ENCODE results near the gene FOCAD. TPM values are rescaled to one million over a fixed set of nuclear protein-coding genes. Genes with fewer than 3 reads are reported as not detected.
A peak's percentile ranks its signal among the peaks of the same experiment; 100 is the strongest.

Gene FOCAD
- total RNA-seq, 1 donor: 93.7 TPM

DNA sequence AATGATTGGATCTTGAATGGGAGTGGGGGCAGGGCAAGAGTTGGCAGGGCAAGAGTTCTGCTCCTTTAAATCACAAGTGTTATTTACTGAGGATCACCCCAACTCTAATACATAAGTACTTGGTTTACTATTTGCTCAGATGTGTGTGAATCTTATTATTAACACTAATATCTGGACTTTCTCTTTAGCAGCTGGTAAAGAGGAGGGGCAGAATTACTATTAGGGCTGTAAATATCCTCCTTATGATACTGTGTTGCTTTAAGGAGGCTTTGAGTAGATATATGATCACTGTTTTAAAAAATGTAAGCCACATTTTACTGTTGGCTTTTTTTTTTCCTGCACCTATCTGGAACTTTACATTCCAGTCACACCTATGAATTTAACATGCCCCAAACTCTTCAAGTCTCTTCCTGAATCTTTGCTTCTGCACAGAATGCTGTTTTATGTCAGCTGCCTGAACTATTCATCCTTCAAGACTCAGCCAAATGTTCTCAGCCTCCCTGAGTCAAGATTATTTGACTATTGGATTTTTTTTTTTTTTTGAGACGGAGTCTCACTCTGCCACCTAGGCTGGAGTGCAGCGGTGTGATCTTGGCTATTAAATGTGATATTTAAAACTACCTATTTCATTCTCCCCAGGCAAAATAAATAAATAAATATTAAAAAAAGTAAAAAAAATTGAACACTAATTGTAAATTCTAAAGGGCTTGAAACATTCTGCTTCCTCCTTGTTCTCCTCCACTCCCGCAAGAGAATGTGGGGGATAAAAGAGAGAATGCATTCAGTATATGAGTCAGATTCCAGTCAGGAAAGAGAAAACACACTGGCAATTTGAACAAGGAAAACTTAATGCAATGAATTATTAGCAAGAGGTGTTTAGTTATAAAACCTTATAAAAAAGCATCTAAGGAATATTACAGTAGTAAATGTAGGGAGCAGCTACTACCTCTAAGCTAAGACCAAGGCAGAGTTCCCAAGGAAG is 99.3 kb downstream of the FOCAD start:
- no peak for DNase-seq (ENCODE audit: low read depth)

DNA sequence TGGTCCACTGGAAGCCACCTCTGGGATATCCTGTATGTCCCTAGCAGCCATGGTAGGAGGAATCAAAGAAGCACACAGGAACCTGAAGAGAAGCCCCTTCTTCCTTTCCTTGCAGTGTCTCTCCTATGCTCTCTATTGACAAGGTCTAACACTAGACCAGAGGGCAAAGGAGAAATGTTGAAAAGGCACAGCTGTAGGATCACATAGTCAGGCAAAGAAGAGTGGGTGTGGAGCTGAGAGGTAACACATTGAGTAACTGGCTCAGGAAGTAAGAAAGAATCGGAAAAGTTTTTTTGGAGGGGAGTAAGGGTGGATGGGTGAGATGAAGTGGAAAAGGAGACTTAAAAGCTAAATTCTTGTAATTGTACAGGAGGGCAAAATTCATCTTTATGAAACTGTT is 100.1 kb downstream of the FOCAD start:
- TF ChIP-seq, protein P1, sequence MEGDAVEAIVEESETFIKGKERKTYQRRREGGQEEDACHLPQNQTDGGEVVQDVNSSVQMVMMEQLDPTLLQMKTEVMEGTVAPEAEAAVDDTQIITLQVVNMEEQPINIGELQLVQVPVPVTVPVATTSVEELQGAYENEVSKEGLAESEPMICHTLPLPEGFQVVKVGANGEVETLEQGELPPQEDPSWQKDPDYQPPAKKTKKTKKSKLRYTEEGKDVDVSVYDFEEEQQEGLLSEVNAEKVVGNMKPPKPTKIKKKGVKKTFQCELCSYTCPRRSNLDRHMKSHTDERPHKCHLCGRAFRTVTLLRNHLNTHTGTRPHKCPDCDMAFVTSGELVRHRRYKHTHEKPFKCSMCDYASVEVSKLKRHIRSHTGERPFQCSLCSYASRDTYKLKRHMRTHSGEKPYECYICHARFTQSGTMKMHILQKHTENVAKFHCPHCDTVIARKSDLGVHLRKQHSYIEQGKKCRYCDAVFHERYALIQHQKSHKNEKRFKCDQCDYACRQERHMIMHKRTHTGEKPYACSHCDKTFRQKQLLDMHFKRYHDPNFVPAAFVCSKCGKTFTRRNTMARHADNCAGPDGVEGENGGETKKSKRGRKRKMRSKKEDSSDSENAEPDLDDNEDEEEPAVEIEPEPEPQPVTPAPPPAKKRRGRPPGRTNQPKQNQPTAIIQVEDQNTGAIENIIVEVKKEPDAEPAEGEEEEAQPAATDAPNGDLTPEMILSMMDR (IDR thresholded peaks at IDR 0.05; ENCODE audit: insufficient read depth, low read depth, low read length): no peak
- H3K4me3 ChIP-seq (ENCODE audit: low read depth, low read length): no peak overlapping the region
- DNase-seq (ENCODE audit: low read depth): no peak

More for the DNA sequence above, 99.3 kb downstream of the FOCAD start:
- TF ChIP-seq, protein P1 (IDR thresholded peaks at IDR 0.05; ENCODE audit: insufficient read depth, low read depth, low read length): no peak
- no peak overlapping the region for H3K4me3 ChIP-seq (ENCODE audit: low read depth, low read length)

DNA sequence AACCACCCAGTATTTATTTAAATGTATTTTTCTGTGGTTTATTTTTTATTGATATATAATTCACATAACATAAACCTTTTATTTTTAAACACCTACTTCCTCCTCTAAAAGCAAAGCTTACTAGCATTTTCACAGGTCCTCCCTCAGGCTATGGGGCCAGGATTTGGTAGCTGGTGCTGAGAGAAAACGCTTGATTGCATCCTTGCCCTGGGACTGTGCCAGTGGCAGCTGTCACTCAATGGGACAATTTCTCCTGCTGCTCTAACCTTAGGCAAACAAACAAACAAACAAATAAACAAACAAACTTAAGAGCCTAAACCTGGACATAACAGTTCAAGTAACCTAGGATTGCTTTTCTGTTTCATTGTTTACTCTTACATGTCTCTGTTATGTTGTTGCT is 102.7 kb downstream of the FOCAD start:
- no peak overlapping the region for H3K4me3 ChIP-seq (ENCODE audit: low read depth, low read length)
- DNase-seq (ENCODE audit: low read depth): no peak
- TF ChIP-seq, protein P1 (IDR thresholded peaks at IDR 0.05; ENCODE audit: insufficient read depth, low read depth, low read length): no peak

DNA sequence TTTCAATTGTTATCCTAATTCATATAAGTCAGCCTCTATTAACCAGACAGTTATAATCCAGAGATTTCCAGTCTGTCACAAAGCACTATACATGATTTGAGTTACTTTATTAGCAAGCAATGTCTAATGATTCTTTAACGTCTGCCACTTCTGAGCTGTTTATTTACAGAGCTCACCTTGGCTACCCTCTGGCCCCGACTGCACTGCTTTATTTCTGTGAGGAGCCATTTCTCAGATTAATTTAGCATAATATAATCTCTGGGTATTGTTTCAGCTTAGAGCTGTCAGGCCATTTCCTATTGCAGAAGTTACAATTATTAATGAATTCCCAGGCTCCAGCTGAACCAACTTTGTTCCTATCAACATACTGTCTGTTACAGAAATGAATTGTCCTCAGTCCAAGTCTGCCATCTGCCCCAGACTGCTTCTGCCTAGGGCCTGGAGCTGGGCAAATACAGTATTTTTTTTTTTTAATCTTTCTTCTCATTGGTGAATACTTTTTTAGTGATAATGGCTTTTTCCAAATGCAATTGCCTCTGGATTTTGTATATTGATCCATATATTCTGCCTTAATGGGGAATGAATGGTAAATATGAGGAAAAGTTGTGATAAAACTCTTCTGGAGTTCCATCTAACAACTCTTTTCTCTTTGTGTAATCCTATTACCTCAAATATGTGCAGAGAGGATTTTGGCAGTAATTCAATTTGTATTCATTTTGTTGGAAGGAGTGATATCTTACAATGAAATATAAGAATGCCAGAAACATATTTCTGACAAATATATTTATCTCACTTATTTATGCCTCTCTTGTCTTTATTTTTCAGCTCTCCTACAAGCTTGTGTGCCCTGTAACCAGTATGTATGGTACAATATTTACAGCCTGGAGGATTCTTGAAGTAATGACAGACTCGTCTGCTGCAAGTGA is 104.7 kb downstream of the FOCAD start:
- H3K4me3 ChIP-seq (ENCODE audit: low read depth, low read length): no peak overlapping the region
- no peak for DNase-seq (ENCODE audit: low read depth)
- TF ChIP-seq, protein P1 (IDR thresholded peaks at IDR 0.05; ENCODE audit: insufficient read depth, low read depth, low read length): no peak

DNA sequence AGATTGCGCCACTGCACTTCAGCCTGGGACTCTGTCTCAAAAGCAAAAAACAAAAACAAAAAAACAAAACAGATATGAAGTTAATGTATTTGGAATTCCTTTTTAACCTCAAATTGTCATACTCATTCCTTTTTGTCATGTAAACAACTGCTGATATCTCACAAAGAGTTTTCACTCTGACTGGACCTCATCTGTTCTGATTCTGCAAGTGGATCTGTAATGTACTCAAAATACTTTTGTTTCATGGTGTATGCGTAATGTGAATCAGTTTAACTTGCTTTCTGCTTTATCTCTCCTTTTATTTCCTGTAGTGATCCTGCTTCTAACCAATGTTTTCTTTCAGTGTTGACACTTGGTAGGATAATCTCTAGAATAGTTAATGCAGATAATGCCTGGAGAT is 106.7 kb downstream of the FOCAD start:
- DNase-seq (ENCODE audit: low read depth): peak; percentile 65
- TF ChIP-seq, protein P1 (IDR thresholded peaks at IDR 0.05; ENCODE audit: insufficient read depth, low read depth, low read length): no peak
- no peak overlapping the region for H3K4me3 ChIP-seq (ENCODE audit: low read depth, low read length)

DNA sequence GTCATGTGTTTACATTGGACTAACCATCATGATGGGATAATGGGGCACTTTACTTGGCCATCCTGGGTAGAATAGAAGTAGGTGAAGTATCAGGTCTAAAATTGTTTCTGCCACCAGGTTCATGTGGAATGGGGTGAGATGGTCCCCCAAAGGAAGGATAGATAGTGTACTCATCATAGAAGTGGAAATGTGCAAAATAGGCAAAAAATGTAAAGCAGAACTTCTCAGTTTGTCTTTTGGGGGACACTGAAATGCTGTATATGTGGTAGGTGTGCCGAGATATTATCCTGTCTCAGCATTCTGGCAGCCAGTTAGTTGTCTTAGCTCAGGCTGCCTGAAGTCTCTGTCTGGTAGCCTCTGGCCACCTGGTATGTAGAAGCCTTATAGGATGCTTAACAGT is 107.6 kb downstream of the FOCAD start:
- DNase-seq (ENCODE audit: low read depth): no peak
- TF ChIP-seq, protein P1 (IDR thresholded peaks at IDR 0.05; ENCODE audit: insufficient read depth, low read depth, low read length): no peak
- no peak overlapping the region for H3K4me3 ChIP-seq (ENCODE audit: low read depth, low read length)
